Smooth muscle cell of the brain vasculature (primary cell): ENCODE data around the gene TRA2A.
"Not testable (repeated sequence)": the region's sequence is repeated elsewhere in the genome, so short reads cannot be mapped to it uniquely, and the experiment has no call there.

Experiments
- DNase-seq: peaks from one replicate; pipeline ENCODE4 v3.0.0-alpha.2; 2012; ENCODE audit warnings: low read depth, low spot score

TRA2A gene

DNA sequence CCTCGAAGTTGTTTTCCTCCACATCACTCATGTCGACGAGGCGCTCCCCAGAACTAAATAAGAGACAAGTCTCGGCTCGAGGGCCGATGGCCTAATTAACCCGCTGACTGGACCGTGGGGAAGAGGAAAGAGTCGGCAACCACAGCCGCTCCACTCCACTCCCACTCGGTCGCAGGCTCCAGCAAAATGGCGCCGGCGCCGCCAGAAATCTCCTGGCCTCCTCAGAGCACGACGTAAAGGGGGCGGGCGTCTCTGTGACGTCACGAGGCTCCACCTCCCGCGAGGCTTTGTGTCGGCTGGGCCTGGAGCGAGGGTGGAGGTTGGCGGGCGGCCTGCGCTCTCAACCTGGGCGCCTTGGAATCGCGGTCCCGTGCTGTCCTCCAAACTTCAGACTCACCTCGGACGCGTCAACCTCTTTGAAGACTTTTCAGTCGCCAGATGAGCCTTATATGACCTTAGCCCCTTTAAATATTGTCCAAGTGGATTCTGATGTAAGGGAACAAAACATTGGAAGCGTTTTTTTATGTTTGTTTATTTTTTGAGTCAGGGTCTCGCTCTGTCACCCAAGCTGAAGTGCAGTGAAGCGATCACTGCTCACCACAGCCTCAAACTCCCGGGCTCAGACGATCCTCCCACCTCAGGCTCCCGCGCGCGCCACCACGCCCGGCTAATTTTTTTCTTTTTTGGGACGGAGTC lies at the start of gene TRA2A:
TSS of gene TRA2A (minus strand) at position 188 of the 696 bp plus-strand sequence. CDS start at position 31, 157 bp downstream.
- DNase-seq: peak; percentile 83

GRCh38 chr7:23570592-23571200 lies 38.9 kb upstream of the TRA2A start:
- DNase-seq: peak; percentile 56

DNA sequence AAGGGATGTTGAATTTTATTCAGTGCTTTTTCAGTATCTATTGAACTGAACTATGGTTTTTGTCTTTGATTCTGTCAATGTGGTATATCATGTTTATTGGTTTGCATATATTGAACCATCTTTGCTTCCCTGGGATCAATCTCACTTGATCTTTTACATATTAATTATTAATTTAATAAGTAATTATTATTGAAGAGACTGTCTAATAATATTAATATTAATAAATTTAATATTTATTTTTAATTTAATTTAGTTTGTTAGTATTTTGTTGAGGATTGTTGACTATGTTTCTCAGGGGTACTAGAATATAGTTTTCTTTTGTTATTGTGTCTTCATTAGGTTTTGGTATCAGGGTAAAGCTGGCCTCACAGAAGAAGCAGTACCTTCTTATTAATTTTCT lies 26.5 kb upstream of the TRA2A start:
- DNase-seq: no peak

DNA sequence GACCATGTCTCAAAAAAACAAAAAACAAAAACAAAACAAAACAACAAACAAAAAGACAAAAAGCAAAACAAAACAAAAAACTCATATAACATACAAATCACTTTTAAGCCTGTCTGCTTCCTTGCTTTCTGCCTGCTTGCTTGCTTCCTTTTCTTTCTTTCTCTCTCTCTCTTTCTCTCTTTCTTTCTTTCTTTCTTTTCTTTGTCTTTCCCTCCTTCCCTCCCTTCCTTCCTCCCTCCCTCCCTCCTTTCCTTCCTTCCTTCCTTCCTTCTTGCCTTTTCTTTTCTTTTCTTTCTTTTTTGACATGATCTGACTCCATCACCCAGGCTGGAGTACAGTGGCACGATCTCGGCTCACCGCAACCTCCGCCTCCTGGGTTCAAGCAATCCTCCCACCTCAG lies 15.9 kb upstream of the TRA2A start:
- no peak for DNase-seq

GRCh38 chr7:23546897-23547572 lies 15.3 kb upstream of the TRA2A start:
- peak; percentile 85 for DNase-seq

DNA sequence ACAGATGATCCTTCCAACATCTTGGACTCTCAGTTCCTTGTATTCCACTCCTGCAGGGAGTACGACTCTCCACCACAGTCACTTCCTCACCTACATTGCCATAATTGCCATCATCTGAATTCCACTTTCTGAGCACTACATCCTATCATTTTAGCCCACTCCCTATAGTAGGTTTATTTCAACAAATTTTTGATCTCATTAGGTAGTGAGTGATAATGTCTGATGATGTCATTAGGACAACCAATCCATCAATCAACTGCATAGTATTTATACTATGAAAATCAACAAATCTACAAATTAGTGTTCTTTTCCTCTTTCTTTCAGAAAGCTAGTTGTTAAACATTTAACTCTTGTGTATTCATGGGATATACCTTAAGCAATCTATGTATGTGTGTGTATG lies 13.7 kb upstream of the TRA2A start:
- DNase-seq: no peak

DNA sequence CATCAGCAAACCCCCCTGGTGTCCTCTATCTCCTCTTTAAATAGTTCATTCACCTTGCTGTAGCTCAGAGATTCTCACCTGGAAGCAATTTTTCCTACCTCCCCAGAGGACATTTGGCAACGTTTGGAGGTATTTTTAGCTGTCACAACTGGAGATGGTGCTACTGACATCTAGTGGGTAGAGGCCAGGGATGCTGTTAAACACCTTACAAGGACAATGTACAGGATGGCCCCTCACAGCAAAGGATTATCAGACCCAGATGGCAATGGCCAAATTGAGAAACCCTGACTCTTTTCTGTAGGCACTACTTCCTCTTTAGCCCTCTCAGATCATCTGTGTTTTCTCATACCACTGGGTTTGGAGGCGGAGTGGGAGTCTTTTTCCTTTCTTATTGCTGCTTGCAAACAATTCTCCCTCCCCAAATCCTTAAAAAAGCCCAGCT lies 13.2 kb upstream of the TRA2A start:
- no peak for DNase-seq

DNA sequence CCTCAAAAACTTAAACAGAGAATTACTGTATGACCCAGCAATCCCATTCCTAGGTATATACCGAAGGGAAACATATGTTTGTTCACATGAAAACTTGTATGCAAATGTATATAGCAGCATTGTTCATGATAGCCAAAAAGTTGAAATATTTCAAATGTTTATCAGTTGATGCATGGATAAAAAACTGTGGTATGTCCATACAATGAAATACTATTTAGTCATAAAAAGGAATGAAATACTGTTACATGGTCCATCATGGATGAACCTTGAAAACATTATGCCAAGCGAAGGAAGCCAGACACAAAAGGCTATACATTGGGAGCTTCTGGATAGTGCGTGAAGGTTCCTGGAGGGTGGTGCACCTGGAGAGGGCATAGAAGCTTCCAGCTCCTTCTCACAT lies 11.0 kb upstream of the TRA2A start:
- DNase-seq: no peak

DNA sequence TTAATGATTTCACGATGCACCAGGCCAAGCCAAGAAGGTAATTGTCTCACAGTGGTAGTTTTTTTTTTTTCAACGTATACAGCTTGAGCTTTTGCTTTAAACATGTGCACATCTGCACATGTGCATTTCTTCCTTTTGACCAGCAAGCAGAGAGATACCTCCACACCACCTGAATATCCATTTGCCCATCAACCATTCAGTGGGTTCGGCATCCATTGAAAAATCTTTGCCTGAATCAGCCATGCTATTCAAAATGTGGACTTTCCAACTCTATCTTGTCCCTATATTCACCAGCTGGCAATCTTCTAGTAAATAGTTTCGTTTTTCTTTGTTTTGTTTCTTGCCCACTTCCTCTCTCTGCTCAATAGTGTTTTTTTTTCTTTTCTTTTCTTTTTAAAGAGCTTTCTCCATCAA lies 7.7 kb upstream of the TRA2A start:
- no peak for DNase-seq

DNA sequence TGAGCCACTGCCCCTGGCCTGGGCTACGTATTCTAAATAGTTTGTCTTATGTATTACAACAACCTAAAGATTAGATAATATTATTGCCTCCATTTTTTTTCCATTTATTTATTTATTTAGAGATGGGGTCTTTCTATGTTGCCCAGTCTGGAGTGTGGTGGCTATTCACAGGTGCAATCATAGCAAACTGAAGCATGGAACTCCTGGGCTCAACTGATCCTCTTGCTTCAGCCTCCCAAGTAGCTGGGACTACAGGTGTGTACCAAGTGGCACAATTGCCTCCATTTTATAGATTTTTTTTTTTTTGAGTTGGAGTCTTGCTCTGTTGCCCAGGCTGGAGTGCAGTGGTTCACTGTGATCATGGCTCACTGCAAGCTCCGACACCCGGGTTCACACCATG lies 6.5 kb upstream of the TRA2A start:
- no peak for DNase-seq

DNA sequence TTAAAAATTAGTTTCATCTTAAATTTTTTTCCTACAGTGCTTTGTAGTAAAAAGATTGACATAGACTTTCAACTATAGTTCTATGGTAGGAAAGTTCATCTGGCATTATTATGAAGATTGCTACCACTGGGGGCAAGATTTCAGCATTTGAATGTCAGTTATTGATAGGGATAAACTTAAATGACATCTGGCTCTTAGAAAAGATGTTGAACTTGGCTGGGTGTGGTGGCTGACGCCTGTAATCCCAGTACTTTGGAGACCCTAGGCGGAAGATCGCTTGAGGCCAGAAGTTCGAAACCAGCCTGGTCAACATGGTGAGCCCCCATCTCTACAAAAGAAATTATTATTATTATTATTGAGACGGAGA lies 1.4 kb upstream of the TRA2A start:
- DNase-seq: no peak

GRCh38 chr7:23532490-23533237 lies 883 bp upstream of the TRA2A start:
- DNase-seq: no peak

DNA sequence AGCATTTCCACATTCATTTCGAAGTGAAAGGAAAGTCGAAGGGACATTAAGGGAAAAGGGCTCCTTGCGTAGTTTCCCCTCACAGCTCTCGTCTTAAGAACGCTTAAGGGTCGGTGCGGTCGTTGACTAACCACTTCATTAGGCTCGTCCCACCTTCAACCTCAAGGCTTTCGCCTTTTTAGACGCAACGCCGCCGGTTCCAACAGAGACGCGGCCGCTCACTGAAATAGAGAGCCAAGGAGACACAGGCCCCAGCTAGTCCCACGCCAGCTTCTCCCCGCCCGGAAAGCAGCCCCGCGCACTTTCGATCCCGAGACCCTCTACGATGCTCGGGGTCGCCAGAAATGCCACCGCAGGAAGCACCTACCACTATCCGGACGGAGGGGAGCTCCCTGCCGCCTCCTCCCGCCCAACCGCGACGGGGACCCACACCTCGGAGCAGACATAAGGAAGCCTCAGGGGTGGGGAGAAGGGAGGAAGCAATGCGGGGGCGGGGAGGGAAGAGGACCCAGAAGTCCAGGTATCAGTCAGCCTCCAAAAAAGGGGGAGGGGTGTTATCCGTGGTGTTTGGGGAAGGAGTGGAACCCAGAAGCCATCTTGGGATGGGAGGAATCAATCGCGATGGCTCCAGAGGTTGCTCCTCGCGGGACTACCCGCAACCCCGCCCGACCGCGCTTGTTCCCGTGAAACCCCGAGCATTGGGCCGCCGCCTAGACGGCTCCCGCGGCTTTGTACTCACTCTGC lies 559 bp downstream of the TRA2A start:
- DNase-seq: no peak

GRCh38 chr7:23530405-23530804 lies 1.4 kb downstream of the TRA2A start:
- DNase-seq: no peak

GRCh38 chr7:23529262-23529859 lies 2.4 kb downstream of the TRA2A start:
- DNase-seq: no peak

DNA sequence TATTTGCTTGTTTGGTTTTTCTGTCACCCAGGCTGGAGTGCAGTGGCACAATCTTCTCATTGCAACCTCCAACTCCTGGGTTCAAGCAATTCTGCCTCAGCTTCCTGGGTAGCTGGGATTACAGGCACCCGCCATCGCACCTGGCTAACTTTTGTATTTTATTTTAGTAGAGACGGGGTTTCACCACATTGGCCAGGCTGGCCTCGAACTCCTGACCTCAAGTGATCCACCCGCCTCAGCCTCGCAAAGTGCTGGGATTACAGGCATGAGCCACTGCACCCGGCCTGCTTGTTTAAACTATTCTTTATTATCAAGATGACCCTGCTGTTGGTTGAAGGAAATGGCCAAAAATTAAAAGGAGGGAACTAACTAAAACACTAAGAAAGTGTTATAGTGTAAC lies 6.2 kb downstream of the TRA2A start:
- not testable (repeated sequence) for DNase-seq

DNA sequence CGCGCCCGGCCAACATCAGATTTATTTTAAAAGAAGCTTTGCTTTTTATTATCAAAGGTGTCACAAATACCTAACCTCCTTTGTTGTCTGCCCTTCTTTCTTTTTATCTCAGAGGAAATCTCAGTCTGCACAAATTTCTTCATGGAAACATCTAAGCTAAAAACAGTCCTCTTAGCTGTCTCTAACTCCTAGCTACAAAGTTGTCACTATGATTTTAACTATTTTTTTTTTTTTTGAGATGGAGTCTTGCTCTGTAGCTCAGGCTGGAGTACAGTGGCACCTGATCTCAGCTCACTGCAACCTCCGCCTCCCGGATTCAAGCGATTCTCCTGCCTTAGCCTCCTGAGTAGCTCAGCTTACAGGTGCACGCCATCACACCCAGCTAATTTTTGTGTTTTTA lies 7.3 kb downstream of the TRA2A start:
- DNase-seq: no peak

GRCh38 chr7:23523486-23524075 lies 8.2 kb downstream of the TRA2A start:
- no peak for DNase-seq

GRCh38 chr7:23520582-23520981 lies 11.2 kb downstream of the TRA2A start:
- no peak for DNase-seq

- DNase-seq: no peak
These were observed 17.0 kb downstream of the TRA2A start for GRCh38 chr7:23514755-23515154.

- not testable (repeated sequence) for DNase-seq
These were observed 18.0 kb downstream of the TRA2A start for GRCh38 chr7:23513746-23514145.
